ENCODE results near the gene TMEM53. TPM values are rescaled to one million over a fixed set of nuclear protein-coding genes. Genes with fewer than 3 reads are reported as not detected.
"Not testable (repeated sequence)": the region's sequence is repeated elsewhere in the genome, so short reads cannot be mapped to it uniquely, and the experiment has no call there.

The TMEM53 gene
- total RNA-seq, 1 experiment from 2014 or later = 10.9 TPM

DNA sequence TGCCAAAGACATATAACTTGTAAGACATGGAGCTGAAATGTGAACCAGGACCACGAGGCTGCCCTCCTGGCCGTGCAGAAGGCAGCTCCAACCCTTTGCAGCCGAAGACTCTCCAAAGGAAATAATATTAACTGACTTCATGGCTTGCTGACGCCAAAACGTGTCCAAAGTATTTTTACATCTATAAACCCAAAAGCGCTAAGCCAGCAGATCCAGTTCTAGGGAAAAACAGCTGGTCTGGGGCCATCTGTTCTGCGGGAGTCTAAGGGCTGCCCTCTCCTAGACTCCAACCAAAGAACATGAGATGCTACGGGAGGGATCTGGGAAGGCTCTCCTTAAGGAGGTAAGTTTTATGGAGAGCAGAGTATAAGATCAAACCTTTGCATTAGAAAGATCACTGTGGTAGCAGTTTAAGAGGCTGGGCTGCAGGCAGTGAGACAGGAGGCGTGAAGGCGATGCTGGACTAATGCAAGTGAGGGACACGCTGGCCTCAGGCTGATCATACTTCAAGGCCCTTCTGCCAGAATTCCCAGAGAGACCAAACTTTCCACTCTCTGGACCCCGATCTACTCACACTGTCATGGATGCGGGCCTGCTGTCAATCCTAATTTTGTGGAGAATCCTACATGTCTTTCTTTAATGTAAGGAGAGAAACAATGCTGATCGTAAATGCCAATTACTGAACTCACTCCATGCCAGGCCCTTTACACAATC, 1.2 kb downstream of the TMEM53 start:
- no peak overlapping the region for H3K27ac Mint-ChIP-seq (ENCODE audit: unreplicated experiment)
- H3K4me3 Mint-ChIP-seq (ENCODE audit: low read depth, unreplicated experiment) = peak overlapping the region; percentile 83
- peaks cover 17% of the 10 kb centered on the region for H3K36me3 Mint-ChIP-seq (ENCODE audit: insufficient read depth, unreplicated experiment)
- intact Hi-C loops (cut with micrococcal nuclease; ENCODE audit: unreplicated experiment) = no loop called here
- CTCF ChIA-PET = interaction anchor here (1.1 to 1.4 kb wide), 3 partner anchors 10 to 20 kb away, joined by 3 read pairs; no protein-coding TSS in a partner anchor
- TSS peak; percentile 60 for BruUV-seq (replicated peaks)
- no peaks in the 10 kb centered on the region for H3K9me3 Mint-ChIP-seq (ENCODE audit: low read depth, unreplicated experiment)
- H3K4me1 Mint-ChIP-seq (ENCODE audit: low read depth, unreplicated experiment) = no peaks in the 10 kb centered on the region
- TF ChIP-seq, protein P1, sequence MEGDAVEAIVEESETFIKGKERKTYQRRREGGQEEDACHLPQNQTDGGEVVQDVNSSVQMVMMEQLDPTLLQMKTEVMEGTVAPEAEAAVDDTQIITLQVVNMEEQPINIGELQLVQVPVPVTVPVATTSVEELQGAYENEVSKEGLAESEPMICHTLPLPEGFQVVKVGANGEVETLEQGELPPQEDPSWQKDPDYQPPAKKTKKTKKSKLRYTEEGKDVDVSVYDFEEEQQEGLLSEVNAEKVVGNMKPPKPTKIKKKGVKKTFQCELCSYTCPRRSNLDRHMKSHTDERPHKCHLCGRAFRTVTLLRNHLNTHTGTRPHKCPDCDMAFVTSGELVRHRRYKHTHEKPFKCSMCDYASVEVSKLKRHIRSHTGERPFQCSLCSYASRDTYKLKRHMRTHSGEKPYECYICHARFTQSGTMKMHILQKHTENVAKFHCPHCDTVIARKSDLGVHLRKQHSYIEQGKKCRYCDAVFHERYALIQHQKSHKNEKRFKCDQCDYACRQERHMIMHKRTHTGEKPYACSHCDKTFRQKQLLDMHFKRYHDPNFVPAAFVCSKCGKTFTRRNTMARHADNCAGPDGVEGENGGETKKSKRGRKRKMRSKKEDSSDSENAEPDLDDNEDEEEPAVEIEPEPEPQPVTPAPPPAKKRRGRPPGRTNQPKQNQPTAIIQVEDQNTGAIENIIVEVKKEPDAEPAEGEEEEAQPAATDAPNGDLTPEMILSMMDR (IDR thresholded peaks at IDR 0.05; ENCODE audit: unreplicated experiment) = no peak
- no peaks in the 10 kb centered on the region for H3K27me3 Mint-ChIP-seq (ENCODE audit: unreplicated experiment)
- no peak for DNase-seq

GRCh38 chr1:44672254-44672955, 1.9 kb downstream of the TMEM53 start:
- Mint-ChIP-seq H3K36me3 (ENCODE audit: insufficient read depth, unreplicated experiment) (peaks cover 17% of the 10 kb centered on the region), H3K27me3 (ENCODE audit: unreplicated experiment) (no peaks in the 10 kb centered on the region), H3K27ac (ENCODE audit: unreplicated experiment) (no peak overlapping the region), H3K9me3 (ENCODE audit: low read depth, unreplicated experiment) (no peaks in the 10 kb centered on the region), H3K4me3 (ENCODE audit: low read depth, unreplicated experiment) (no peak overlapping the region), H3K4me1 (ENCODE audit: low read depth, unreplicated experiment) (no peaks in the 10 kb centered on the region)
- TF ChIP-seq, protein P1 (IDR thresholded peaks at IDR 0.05; ENCODE audit: unreplicated experiment) = no peak
- BruUV-seq (replicated peaks) = no TSS peak
- no peak for DNase-seq
- intact Hi-C loops (cut with micrococcal nuclease; ENCODE audit: unreplicated experiment) = no loop called here
- CTCF ChIA-PET = interaction anchor here (1.4 kb wide), 1 partner anchor 17 kb away, joined by 3 read pairs; no protein-coding TSS in a partner anchor

DNA sequence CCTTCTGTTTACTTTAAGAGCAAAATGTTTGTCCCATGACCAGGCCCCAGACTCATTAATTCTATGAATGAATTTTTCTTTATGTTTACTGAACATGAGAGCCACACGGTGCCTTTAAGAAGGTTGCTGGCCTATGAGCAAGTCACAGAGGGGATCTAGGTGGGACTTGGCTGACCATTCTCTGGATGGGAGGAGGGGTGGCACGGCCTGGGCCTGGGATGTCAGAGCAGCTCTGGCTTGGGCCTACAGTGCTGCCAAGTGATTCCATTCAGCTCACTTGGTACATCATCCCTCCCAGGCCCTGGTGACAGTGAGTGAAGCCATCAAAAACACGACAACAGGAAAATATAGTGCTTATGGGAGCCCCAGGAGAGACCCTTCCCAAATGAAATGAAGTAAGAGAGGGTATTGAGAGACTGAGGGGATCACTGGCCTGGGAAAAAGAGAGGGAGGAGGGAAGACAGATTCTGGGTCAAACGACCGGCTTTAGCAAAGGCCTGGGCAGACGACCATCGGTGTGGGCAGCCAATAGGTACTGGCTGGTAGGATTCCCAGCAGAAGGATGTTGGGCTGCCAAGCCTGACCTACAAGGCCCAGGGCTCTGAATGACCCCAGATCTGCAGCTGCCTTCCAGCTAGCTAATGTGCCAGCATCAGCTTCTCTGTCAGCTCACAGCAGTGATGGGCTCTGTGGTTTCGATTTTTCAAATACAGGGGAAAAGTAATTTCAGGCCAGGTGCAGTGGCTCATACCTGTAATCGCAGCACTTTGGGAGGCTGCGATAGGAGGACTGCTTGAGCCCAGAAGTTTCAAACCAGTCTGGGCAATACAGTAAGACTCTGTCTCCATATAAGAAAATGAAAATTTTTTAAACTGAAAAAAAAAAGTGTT, 3.3 kb downstream of the TMEM53 start:
- intact Hi-C loops (cut with micrococcal nuclease; ENCODE audit: unreplicated experiment) = no loop called here
- CTCF ChIA-PET = no interaction called here
- no peak overlapping the region for H3K4me3 Mint-ChIP-seq (ENCODE audit: low read depth, unreplicated experiment)
- TF ChIP-seq, protein P1 (IDR thresholded peaks at IDR 0.05; ENCODE audit: unreplicated experiment) = no peak
- DNase-seq = no peak
- H3K27me3 Mint-ChIP-seq (ENCODE audit: unreplicated experiment) = no peaks in the 10 kb centered on the region
- no peaks in the 10 kb centered on the region for H3K4me1 Mint-ChIP-seq (ENCODE audit: low read depth, unreplicated experiment)
- H3K27ac Mint-ChIP-seq (ENCODE audit: unreplicated experiment) = no peak overlapping the region
- no peaks in the 10 kb centered on the region for H3K9me3 Mint-ChIP-seq (ENCODE audit: low read depth, unreplicated experiment)
- peaks cover 17% of the 10 kb centered on the region for H3K36me3 Mint-ChIP-seq (ENCODE audit: insufficient read depth, unreplicated experiment)
- BruUV-seq (replicated peaks) = no TSS peak

GRCh38 chr1:44666719-44667118, 7.6 kb downstream of the TMEM53 start:
- H3K27me3 Mint-ChIP-seq (ENCODE audit: unreplicated experiment); H3K4me1 Mint-ChIP-seq (ENCODE audit: low read depth, unreplicated experiment); DNase-seq; H3K36me3 Mint-ChIP-seq (ENCODE audit: insufficient read depth, unreplicated experiment); CTCF ChIA-PET; intact Hi-C loops (cut with micrococcal nuclease; ENCODE audit: unreplicated experiment); H3K4me3 Mint-ChIP-seq (ENCODE audit: low read depth, unreplicated experiment); BruUV-seq (replicated peaks); H3K27ac Mint-ChIP-seq (ENCODE audit: unreplicated experiment); H3K9me3 Mint-ChIP-seq (ENCODE audit: low read depth, unreplicated experiment): not testable (repeated sequence)

Data from Calu3 (cell line).